B cell (primary cell): ENCODE data around the gene ATP6V0A1.

Source experiments
- EZH2 ChIP-seq: IDR thresholded peaks from 2 replicates; pipeline ENCODE4 v1.6.1; 2012; ENCODE audit warnings: borderline replicate concordance, low read depth, mild to moderate bottlenecking, moderate library complexity, low read length; ENCODE audit not compliant: insufficient read depth, poor library complexity, severe bottlenecking
- TF ChIP-seq, protein P1 (sequence below): fragments of 200-600 bp; IDR thresholded peaks from one replicate; pipeline ENCODE4 v1.8.0; 2022; ENCODE audit warnings: antibody characterized with exemption, mild to moderate bottlenecking

DNA sequence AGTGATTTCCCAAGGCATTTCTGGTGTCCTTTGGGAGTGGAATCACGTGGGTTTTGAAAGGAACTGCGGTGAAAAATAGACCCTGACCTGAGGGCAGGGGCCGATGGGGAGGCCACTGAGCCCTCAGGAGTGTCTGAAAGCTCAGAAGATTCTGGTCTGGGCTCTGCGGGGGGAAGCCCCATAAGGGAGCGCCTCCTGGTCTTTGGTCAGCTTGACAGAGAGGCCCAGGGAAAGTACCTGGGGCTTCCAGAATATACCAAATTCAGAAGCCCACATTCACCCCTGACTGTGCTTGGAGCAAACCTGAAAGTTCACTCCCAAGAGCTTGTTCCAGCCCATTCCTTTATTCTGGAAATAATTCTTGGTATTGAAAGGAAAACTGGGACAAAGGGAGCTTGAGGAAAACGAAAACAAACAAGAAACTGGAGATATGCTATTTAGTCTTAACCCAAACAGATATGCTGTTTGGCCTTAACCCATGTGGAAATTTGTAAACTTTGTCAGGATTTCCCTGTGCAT is 54.1 kb downstream of the ATP6V0A1 start:
- TF ChIP-seq, protein P1, sequence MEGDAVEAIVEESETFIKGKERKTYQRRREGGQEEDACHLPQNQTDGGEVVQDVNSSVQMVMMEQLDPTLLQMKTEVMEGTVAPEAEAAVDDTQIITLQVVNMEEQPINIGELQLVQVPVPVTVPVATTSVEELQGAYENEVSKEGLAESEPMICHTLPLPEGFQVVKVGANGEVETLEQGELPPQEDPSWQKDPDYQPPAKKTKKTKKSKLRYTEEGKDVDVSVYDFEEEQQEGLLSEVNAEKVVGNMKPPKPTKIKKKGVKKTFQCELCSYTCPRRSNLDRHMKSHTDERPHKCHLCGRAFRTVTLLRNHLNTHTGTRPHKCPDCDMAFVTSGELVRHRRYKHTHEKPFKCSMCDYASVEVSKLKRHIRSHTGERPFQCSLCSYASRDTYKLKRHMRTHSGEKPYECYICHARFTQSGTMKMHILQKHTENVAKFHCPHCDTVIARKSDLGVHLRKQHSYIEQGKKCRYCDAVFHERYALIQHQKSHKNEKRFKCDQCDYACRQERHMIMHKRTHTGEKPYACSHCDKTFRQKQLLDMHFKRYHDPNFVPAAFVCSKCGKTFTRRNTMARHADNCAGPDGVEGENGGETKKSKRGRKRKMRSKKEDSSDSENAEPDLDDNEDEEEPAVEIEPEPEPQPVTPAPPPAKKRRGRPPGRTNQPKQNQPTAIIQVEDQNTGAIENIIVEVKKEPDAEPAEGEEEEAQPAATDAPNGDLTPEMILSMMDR: no peak
- TF ChIP-seq EZH2: no peak
